Posterior cingulate gyrus (tissue), 11 donors: ENCODE measurements around the gene DEFB113.
A peak's percentile ranks its signal among the peaks of the same experiment; 100 is the strongest.

Experiments
- DNase-seq, 10 donors: peaks; one replicate each; pipeline versions ENCODE4 v3.0.0 to v3.0.0-alpha.2; 2020 to 2021; ENCODE audit warnings: mixed read lengths in 3 of 10
- intact Hi-C: fragments of 100-400 bp; cut with DNase I; formaldehyde crosslinking; loops from one replicate; pipeline ENCODE4 v1.15.1; 2023

Gene DEFB113

DNA sequence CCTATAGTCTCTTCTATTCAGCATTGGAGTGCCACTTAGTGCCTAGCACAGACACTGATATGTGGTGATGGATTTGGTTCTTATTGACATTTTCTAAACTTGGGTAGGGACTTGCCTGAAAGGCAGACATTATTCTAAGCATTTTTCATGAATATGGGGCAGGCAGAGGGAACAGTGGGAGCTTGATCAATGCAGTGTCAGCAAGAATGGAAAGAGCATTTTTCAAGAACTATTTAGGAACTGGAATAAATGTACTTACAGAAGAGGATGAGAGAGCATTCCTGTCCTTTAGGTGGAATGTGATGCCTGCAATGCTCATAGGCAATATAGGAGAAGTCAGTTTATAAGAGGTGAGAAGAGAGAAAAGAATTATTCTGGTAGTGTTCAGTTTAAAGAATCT is 31.6 kb downstream of the DEFB113 start:
- DNase-seq = no peak
- intact Hi-C loops = no loop called here

DNA sequence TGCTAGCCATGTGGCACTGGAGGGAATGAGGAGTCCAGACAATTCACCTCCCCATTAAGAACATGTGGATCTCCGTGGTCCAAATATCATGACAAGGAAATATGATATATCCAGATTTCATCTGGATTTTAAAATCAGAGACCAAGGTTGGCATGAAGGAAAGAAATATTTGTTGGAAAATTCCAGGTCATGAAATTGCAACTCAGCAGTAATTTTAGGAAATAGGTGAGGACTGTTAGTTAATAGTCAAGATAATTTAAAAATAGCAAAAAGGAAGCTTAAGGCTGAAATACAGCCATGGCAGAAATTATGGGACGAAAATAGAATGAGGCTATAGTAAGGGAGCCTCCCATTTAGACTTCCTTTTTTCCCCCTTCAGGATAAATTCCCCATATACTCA is 32.4 kb downstream of the DEFB113 start:
- DNase-seq = no peak
- intact Hi-C loops = no loop called here

DNA sequence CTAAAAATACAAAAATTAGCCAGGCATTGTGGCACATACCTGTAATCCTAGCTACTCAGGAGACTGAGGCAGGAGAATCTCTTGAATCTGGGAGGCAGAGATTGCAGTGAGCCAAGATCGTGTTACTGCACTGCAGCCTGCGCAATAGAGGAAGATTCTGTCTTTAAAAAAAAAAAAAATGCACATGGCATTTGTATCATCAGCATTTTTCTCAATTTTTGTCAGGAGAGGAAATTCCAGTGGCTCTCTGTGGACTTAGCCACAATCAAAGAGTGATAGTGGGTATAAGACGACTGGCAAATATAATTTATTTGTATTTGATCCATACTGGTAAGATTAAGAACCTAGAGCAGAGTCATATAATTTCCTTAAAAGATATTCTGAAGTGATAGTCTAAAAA is 34.0 kb downstream of the DEFB113 start:
- intact Hi-C loops = no loop called here
- no peak for DNase-seq

DNA sequence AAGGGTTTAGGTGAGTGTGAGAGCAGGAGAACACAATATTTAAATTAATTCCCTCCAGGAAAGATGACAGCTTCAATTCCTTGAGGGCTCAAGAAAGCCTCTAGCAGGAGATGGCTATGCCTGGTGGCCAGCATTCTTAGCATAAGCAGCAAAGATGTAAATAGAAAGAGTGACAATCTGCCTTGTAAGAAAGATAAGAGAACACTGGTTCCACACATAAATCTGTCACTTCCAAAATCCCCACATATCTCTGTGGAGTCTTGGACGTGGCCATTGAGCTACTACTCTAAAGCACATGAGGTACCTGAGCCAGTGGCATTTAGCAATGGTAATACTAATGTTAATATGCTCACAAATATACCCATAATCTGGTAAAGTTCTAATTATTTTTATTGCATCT is 34.7 kb downstream of the DEFB113 start:
- intact Hi-C loops = no loop called here
- DNase-seq = no peak

DNA sequence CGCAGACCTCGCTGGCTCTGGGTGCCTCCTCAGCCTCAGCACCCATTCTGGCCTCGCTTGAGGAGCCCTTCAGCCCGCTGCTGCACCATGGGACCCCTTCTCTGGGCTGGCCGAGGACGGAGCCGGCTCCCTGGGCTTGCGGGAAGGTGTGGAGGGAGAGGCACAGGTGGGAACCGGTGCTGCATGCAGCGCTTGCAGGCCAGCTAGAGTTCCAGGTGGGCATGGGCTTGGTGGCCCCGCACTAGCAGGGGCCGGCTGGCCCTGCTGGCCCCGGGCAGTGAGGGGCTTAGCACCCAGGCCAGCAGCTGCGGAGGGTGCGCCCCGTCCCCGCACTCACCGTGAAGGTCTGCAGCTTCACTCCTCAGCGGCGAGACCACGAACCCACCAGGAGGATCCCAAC is 35.9 kb downstream of the DEFB113 start:
- intact Hi-C loops = no loop called here
- DNase-seq = peak in 3 of 10 donors; percentile 25 to 76 (median 67)

DNA sequence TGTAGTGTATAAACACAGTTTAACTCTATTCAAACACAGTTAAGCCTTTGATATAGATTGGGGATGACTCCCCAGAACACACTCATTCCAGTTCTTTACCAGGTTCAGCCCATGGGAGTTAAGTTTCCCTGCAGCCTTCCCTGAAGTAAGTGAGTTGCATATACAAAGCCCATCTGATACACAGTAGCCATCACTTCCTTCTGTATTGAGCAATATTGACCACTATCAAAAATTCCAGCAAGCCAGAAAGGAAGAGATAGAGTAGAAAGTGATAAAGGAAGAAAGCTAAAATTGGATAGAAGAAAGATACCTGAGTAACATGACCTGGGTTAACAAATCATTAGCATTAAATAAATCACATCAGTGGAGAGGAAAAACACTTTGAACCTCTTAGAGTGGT is 40.1 kb downstream of the DEFB113 start:
- no peak for DNase-seq
- intact Hi-C loops = no loop called here

DNA sequence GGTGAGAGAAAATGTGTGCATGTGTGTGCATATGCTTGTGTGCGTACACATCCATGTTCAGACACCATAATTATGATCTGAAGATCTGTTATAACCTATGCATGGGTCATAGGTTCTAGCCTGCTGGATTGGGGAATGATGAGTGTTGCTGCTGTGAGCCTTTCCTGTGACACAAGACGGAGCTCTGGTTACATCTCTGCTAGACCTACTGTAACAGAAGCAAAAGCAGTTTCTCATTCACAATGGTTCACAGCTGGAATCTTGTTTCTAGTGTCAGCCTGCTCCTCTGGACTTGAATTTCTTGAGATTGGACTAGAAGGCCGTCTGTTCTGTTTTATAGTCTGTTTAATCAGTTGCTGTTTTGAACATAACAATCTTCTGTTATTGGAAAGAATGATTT is 45.6 kb downstream of the DEFB113 start:
- intact Hi-C loops = no loop called here
- DNase-seq = no peak

DNA sequence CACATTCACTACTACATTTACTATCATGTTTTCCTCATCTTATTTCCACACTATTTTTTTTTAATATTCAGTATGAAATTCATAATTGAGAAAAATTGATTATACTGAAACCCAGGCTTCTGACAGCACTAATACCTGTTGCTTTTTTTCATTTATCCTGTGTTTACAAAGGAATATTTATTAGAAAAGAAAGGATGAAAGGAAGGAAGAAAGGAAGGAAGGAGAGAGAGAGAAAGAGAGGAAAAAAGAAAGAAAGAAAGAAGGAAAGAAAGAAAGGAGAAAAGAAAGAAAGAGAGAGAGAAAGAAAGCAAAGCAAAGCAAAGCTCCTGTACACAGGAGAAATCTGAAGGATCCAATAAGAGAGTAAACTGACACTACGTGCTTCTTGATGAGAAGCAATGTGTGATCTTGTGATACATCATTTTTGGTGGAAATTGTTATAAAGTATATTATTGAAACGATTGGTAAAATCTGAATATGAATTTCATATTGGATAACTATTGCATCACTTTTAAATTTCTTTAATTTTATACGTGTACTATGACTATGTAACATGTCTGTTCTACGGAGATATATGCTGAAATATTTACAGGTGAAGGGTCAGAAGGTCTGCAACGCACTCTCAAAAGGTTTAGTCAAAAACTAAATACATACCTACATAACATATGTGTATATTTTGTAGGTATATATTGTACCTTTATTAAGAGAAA is 49.3 kb downstream of the DEFB113 start:
- intact Hi-C loops = no loop called here

DNA sequence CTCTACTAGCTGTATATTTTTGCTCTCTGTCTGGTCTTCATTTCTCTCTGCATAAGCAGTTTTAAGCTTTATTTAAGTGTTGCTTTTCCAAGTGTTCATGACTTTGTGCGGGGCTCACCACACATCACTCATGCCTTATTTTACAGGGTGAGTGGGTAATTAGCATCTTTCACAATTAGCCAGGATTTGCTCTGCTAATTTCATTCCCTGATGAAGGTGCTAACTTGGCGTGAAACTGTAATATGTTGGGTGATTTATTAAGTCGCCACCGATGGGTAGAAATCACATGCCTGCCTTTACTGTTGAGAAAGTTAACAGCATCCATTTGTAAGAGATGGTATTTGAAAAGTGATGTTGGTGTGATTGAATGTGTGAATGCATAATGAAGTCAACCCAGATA is 50.2 kb downstream of the DEFB113 start:
- intact Hi-C loops = no loop called here
- DNase-seq = no peak

More for the DNA sequence above, 49.3 kb downstream of the DEFB113 start:
- no peak for DNase-seq

DNA sequence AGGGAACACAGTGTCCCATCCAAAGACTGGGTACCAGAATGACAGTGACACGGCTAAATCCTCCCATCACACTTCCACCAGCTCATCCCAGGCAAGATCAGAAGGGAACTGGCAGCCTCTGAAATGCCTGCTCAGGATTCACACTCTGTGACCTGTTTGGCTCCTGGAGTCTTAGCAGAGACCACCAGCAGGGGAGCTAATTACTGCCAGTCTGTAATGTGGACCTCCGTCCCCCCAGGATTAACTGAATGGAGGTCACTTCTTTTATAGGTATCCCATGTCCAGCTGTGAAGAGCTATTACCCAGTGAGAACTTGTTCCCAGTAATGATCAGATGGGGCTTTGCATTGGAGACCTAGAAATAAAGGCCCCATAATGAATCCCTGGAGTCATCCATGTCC is 50.6 kb downstream of the DEFB113 start:
- DNase-seq = no peak
- intact Hi-C loops = no loop called here
